CD4-positive, alpha-beta memory T cell (primary cell): ENCODE results near the gene DERL3. TPM values are rescaled to one million over a fixed set of nuclear protein-coding genes. Genes with fewer than 3 reads are reported as not detected.

Experiments used
- CTCF ChIA-PET: fragments of 350-600 bp; sonication (Branson Sonifier 250); formaldehyde crosslinking; loops from one replicate; lab custom pipeline; 2021; ENCODE audit warnings: inconsistent platforms; ENCODE audit not compliant: partially characterized antibody; lab: Charles Lee
- POLR2A ChIA-PET: fragments of 350-600 bp; sonication (Branson Sonifier 250); formaldehyde crosslinking; loops from one replicate; lab custom pipeline; 2021; ENCODE audit not compliant: partially characterized antibody; lab: Charles Lee
- DNase-seq, 5 donors: peaks; one replicate each; pipeline versions ENCODE4 v3.0.0 to v3.0.0-alpha.2; 2020 to 2022; ENCODE audit warnings: mixed read lengths in 1 of 5
- H3K27ac ChIP-seq: one replicate; pipeline ENCODE4 v1.7.0; 2013; ENCODE audit warnings: low read depth, low read length
- H3K27me3 ChIP-seq: 2 replicates; pipeline ENCODE4 v1.7.0; 2013; ENCODE audit warnings: mild to moderate bottlenecking, low read length, moderate library complexity; ENCODE audit not compliant: insufficient read depth
- H3K36me3 ChIP-seq: 2 replicates; pipeline ENCODE4 v1.7.0; 2013; ENCODE audit warnings: mild to moderate bottlenecking, low read length, moderate library complexity; ENCODE audit not compliant: insufficient read depth
- H3K4me1 ChIP-seq: 2 replicates; pipeline ENCODE4 v1.7.0; 2013; ENCODE audit warnings: mild to moderate bottlenecking, low read length, moderate library complexity; ENCODE audit not compliant: insufficient read depth
- H3K4me3 ChIP-seq, 2 donors: one replicate each; pipeline ENCODE4 v1.7.0; 2013; ENCODE audit warnings: low read length in 2 of 2, mild to moderate bottlenecking in 1 of 2
- H3K9me3 ChIP-seq, 2 donors: one replicate each; pipeline ENCODE4 v1.7.0; 2013; ENCODE audit warnings: low read length in 2 of 2, control low read depth in 1 of 2; ENCODE audit not compliant: control insufficient read depth in 1 of 2
- H3K27ac Mint-ChIP-seq, 7 donors: one replicate each; pipeline ENCODE4 v1.8.0; 2020 to 2021; ENCODE audit warnings: mixed read lengths in 7 of 7, mild to moderate bottlenecking in 6 of 7, inconsistent platforms in 3 of 7, moderate library complexity in 3 of 7
- H3K27me3 Mint-ChIP-seq, 2 donors: one replicate each; pipeline ENCODE4 v1.8.0; 2020 to 2021; ENCODE audit warnings: mixed read lengths in 2 of 2
- H3K36me3 Mint-ChIP-seq, 2 donors: one replicate each; pipeline ENCODE4 v1.8.0; 2020 to 2021; ENCODE audit warnings: mixed read lengths in 2 of 2, inconsistent platforms in 1 of 2, mild to moderate bottlenecking in 1 of 2
- H3K4me1 Mint-ChIP-seq, 4 donors: one replicate each; pipeline ENCODE4 v1.8.0; 2020 to 2021; ENCODE audit warnings: mixed read lengths in 4 of 4, mild to moderate bottlenecking in 1 of 4
- H3K4me3 Mint-ChIP-seq, 8 donors: one replicate each; pipeline ENCODE4 v1.8.0; 2020 to 2021; ENCODE audit warnings: mixed read lengths in 8 of 8, mild to moderate bottlenecking in 7 of 8, moderate library complexity in 6 of 8, inconsistent platforms in 3 of 8
- H3K9me3 Mint-ChIP-seq, 8 donors: one replicate each; pipeline ENCODE4 v1.8.0; 2020 to 2021; ENCODE audit warnings: mixed read lengths in 8 of 8, mild to moderate bottlenecking in 5 of 8, inconsistent platforms in 3 of 8, moderate library complexity in 1 of 8
- intact Hi-C: fragments of 100-400 bp; cut with micrococcal nuclease; formaldehyde crosslinking; loops from one replicate; pipeline ENCODE4 v1.15.1; 2023
- polyA plus RNA-seq, 2 donors: library from polyadenylated mRNA; unstranded; fragments of 300-500 nt; fragmentation: Illumina TruSeq; gene quantifications; one replicate each; pipeline ENCODE4 v1.2.3, GENCODE V29; 2021
- total RNA-seq, 2 experiments: library from RNA; stranded (reverse); gene quantifications; one replicate each; pipeline ENCODE4 v1.2.3, GENCODE V29; 2021

DERL3 gene
- total and polyA plus RNA-seq, 4 experiments from 2014 or later = 0.25 to 2.9 (median 1.7) TPM

GRCh38 chr22:23801886-23802377, 36.9 kb downstream of the DERL3 start:
- no peaks in the 10 kb centered on the region for H3K27me3 Mint-ChIP-seq
- CTCF ChIA-PET = no interaction called here

GRCh38 chr22:23801238-23801821, 37.5 kb downstream of the DERL3 start:
- Mint-ChIP-seq H3K27ac (peak overlapping the region in 2 of 7 donors; percentile 24 to 55), H3K4me1 (no peaks in the 10 kb centered on the region), H3K27me3 (no peaks in the 10 kb centered on the region), H3K4me3 (no peak overlapping the region), H3K9me3 (no peaks in the 10 kb centered on the region), H3K36me3 (peaks cover 55 to 73% of the 10 kb centered on the region in 2 donors)
- POLR2A ChIA-PET = interaction anchor here (0.6 to 1.3 kb wide), 2 partner anchors 13 kb away, joined by 3 read pairs; no protein-coding TSS in a partner anchor
- Histone ChIP-seq H3K27ac (no peak overlapping the region), H3K4me3 (no peak overlapping the region), H3K9me3 (no peaks in the 10 kb centered on the region), H3K27me3 (no peaks in the 10 kb centered on the region), H3K4me1 (no peaks in the 10 kb centered on the region), H3K36me3 (peaks cover 62% of the 10 kb centered on the region)
- CTCF ChIA-PET = no interaction called here
- intact Hi-C loops = no loop called here
- DNase-seq = no peak

More at GRCh38 chr22:23801886-23802377, 36.9 kb downstream of the DERL3 start:
- H3K9me3 ChIP-seq = no peaks in the 10 kb centered on the region
- H3K4me3 ChIP-seq = no peak overlapping the region
- Mint-ChIP-seq H3K27ac (peak overlapping the region in 2 of 7 donors; percentile 53 to 75), H3K4me3 (no peak overlapping the region), H3K4me1 (no peaks in the 10 kb centered on the region), H3K36me3 (peaks cover 58 to 71% of the 10 kb centered on the region in 2 donors), H3K9me3 (no peaks in the 10 kb centered on the region)
- intact Hi-C loops = no loop called here
- no peaks in the 10 kb centered on the region for H3K4me1 ChIP-seq
- no peaks in the 10 kb centered on the region for H3K27me3 ChIP-seq
- no peak overlapping the region for H3K27ac ChIP-seq
- H3K36me3 ChIP-seq = peaks cover 60% of the 10 kb centered on the region
- DNase-seq = no peak
- POLR2A ChIA-PET = interaction anchor here (0.6 to 1.3 kb wide), 2 partner anchors 12 to 13 kb away, joined by 3 read pairs; no protein-coding TSS in a partner anchor

DNA sequence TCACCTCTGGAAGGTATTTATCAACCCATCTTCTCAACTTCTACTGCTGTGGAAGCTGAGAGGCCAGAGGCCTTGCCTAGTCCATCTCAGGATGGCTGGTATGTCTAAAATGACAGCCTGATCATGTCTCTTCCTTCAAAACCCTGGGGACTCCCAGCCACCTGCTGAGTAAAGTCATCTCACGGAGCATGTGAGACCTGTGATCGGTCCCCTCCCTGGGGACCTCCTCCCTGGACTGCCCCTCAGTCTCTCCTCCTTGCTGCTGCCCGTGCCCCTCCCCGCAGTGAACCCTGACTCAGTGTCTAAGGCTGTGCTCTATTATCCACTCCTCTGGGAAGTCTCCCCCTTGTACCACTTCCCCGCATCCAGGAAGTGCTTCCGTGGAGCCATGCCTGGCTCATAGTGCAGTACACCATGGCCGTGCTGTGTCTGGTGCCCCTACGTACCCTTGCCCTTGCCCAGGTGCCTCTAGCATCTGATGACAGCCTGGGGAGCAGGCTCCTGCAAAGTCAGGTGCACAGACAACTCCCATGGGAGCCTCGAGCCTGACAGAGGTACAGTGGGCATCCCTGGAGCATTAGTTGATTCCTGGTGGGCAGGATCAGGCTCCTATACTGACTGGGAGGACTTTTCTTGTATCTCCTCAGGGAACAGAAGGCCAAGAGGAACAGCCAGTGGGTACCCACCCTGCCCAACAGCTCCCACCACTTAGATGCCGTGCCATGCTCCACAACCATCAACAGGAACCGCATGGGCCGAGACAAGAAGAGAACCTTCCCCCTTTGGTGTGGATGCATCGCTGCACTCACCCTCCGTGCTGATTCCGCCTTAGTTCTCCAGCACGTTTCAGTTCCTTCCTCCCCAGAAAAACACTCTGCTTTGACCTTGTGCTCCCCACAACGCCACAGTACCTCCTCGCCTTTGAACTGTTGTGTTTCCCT, 38.2 kb downstream of the DERL3 start:
- H3K27me3 Mint-ChIP-seq = no peaks in the 10 kb centered on the region
- H3K9me3 Mint-ChIP-seq = no peaks in the 10 kb centered on the region
- Histone ChIP-seq H3K36me3 (peaks cover 60% of the 10 kb centered on the region), H3K27ac (no peak overlapping the region), H3K27me3 (no peaks in the 10 kb centered on the region), H3K9me3 (no peaks in the 10 kb centered on the region), H3K4me1 (no peaks in the 10 kb centered on the region), H3K4me3 (no peak overlapping the region)
- ChIA-PET CTCF (no interaction called here), POLR2A (no interaction called here)
- DNase-seq = no peak
- peaks cover 48 to 73% of the 10 kb centered on the region in 2 donors for H3K36me3 Mint-ChIP-seq
- intact Hi-C loops = no loop called here
- no peaks in the 10 kb centered on the region for H3K4me1 Mint-ChIP-seq
- H3K4me3 Mint-ChIP-seq = no peak overlapping the region
- H3K27ac Mint-ChIP-seq = peak overlapping the region in 1 of 7 donors; percentile 55

GRCh38 chr22:23796461-23796860, 42.3 kb downstream of the DERL3 start:
- H3K4me3 ChIP-seq = no peak overlapping the region
- no peaks in the 10 kb centered on the region for H3K4me1 ChIP-seq
- no peaks in the 10 kb centered on the region for H3K9me3 Mint-ChIP-seq
- H3K36me3 ChIP-seq = peaks cover 44% of the 10 kb centered on the region
- H3K27me3 ChIP-seq = no peaks in the 10 kb centered on the region
- CTCF ChIA-PET = no interaction called here
- H3K27me3 Mint-ChIP-seq = no peaks in the 10 kb centered on the region
- peaks cover 33 to 64% of the 10 kb centered on the region in 2 donors for H3K36me3 Mint-ChIP-seq
- POLR2A ChIA-PET = no interaction called here
- no peaks in the 10 kb centered on the region for H3K9me3 ChIP-seq
- no peak overlapping the region for H3K27ac Mint-ChIP-seq
- H3K4me1 Mint-ChIP-seq = peaks cover 4 to 11% (median 8%) of the 10 kb centered on the region in 4 donors
- H3K4me3 Mint-ChIP-seq = no peak overlapping the region
- no peak for DNase-seq
- H3K27ac ChIP-seq = no peak overlapping the region
- intact Hi-C loops = no loop called here

- Mint-ChIP-seq H3K36me3 (peaks cover 19 to 52% of the 10 kb centered on the region in 2 donors), H3K27me3 (no peaks in the 10 kb centered on the region), H3K4me1 (peaks cover 13 to 30% (median 18%) of the 10 kb centered on the region in 4 donors), H3K27ac (peak overlapping the region in 2 of 7 donors; percentile 43 to 48), H3K9me3 (no peaks in the 10 kb centered on the region), H3K4me3 (no peak overlapping the region)
- Histone ChIP-seq H3K36me3 (peaks cover 28% of the 10 kb centered on the region), H3K27me3 (no peaks in the 10 kb centered on the region), H3K4me3 (no peak overlapping the region), H3K9me3 (no peaks in the 10 kb centered on the region), H3K4me1 (peaks cover 19% of the 10 kb centered on the region), H3K27ac (no peak overlapping the region)
- intact Hi-C loops = no loop called here
- ChIA-PET CTCF (no interaction called here), POLR2A (no interaction called here)
- no peak for DNase-seq
Measured at GRCh38 chr22:23793326-23793725, 45.5 kb downstream of the DERL3 start.

DNA sequence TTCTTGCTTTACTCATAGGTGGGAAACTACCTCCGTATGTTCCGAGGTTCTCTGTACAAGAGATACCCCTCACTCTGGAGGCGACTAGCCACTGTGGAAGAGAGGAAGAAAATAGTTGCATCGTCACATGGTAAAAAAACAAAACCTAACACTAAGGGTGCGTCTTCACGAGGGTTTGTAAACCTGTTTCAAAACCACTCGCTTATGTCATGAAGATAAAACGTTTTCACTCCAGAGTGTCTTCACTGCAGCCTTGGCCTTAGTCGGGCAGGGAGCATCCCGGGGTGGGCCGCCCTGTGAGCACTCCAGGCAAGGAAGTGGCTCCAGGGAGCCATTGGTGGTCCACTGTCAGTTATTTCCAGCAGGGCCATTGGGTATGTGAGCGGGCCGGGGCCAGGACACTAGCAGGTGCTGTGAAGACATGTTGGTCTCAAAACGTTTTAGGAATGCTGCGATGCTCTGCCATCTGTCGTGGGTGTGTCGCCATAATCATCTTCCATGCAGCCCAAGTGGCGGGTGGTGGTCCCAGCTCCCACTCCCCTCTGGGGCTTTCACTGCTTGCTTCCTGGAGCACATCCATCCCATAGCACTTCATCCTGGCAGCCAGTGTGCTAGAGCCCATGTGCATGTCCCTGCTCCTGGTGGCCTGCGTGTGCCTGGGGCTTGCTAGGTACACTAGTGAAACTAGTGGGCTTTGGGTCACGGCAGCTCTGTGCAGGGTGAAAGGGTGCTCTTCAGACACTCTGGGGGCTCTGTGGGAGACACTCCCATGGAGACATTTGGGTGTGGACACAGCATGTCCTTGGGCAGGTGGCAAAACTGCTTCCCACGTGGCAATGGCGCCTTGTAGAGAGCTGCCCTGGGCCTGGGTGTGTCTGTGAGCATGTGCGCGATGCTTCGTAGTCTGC, 46.8 kb downstream of the DERL3 start:
- DNase-seq = no peak
- ChIA-PET CTCF (no interaction called here), POLR2A (no interaction called here)
- H3K4me3 ChIP-seq = no peak overlapping the region
- Mint-ChIP-seq H3K4me1 (peaks cover 18 to 40% (median 26%) of the 10 kb centered on the region in 4 donors), H3K4me3 (no peak overlapping the region), H3K27ac (peak overlapping the region in 3 of 7 donors; percentile 7 to 57 (median 27)), H3K36me3 (peaks cover 14 to 52% of the 10 kb centered on the region in 2 donors), H3K27me3 (no peaks in the 10 kb centered on the region), H3K9me3 (no peaks in the 10 kb centered on the region)
- intact Hi-C loops = no loop called here
- peaks cover 27% of the 10 kb centered on the region for H3K4me1 ChIP-seq
- no peaks in the 10 kb centered on the region for H3K27me3 ChIP-seq
- H3K9me3 ChIP-seq = no peaks in the 10 kb centered on the region
- peaks cover 28% of the 10 kb centered on the region for H3K36me3 ChIP-seq
- no peak overlapping the region for H3K27ac ChIP-seq
